ENCODE results near the gene RALGPS2. TPM values are rescaled to one million over a fixed set of nuclear protein-coding genes. Genes with fewer than 3 reads are reported as not detected.

The RALGPS2 gene
- total and polyA plus RNA-seq, 2 donors (not counting 1 experiment from before 2014, with no cell fraction given), result 59.6 to 251 TPM

DNA sequence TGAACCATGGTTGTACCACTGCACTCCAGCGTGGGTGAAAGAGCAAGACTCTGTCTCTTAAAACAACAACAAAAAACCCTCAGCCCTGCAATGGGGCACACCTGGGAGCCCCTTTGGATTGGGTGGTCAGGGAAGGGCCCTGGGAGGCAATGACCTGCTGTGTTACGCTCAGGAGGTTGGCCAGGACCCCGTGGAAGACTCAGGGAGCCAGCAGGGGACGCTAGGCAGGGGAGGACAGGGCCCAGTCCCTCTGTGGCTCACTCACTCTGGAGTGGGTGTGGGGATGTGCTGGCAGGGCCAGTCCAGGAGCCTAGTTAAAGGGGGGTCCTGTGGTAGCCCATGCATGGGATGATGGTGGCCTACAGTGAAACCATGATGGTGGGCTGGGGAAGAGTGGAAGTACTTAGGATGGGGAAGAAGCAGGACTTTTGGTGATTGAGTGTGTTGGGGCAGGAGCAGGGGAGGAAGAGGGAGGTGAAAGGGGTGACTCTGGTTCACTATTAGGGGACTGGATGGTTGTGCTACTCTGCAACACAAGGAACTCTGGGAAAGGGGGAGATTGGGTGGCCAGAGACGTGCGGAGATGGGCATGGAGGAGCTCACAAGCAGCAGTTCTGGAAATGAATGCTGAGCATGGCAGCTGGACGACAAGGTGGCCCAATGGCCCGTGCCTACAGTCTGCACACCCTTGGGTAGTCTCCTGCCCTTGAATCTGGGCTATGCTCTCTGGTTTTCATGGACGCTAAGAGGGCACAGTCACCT lies 244.4 kb downstream of the RALGPS2 start:
- CTCF ChIA-PET, result no interaction called here
- DNase-seq (no peak), ATAC-seq (ENCODE audit: low read depth) (no peak)
- intact Hi-C loops (cut with micrococcal nuclease), result no loop called here
- Mint-ChIP-seq H3K4me3 (no peak overlapping the region), H3K4me1 (no peaks in the 10 kb centered on the region), H3K9me3 (ENCODE audit: insufficient read depth) (peaks cover 2% of the 10 kb centered on the region), H3K27me3 (peaks cover 2% of the 10 kb centered on the region), H3K27ac (no peak overlapping the region)
- Histone ChIP-seq H3K4me2 (replicated peaks; ENCODE audit: low read depth, low read length, poor library complexity, severe bottlenecking) (no peak overlapping the region), H4K20me1 (ENCODE audit: control insufficient read depth, insufficient read depth, low read length, poor library complexity, severe bottlenecking) (no peaks in the 10 kb centered on the region), H3K9ac (ENCODE audit: low read length) (no peak overlapping the region), H3K36me3 (replicated peaks in 1 of 2; ENCODE audit: control extremely low read depth in 1 of 2, control insufficient read depth in 1 of 2, extremely low read depth in 1 of 2, insufficient read depth in 2 of 2, low read length in 1 of 2) (no peaks in the 10 kb centered on the region), H3K9me3 (ENCODE audit: control extremely low read depth in 1 of 3, control insufficient read depth in 2 of 3, insufficient read depth in 1 of 3, low read length in 2 of 3) (no peaks in the 10 kb centered on the region), H3K27me3 (replicated peaks in 1 of 4; ENCODE audit: control extremely low read depth in 1 of 4, control insufficient read depth in 3 of 4, insufficient read depth in 4 of 4, low read length in 3 of 4) (peaks cover 0 to 3% (median 2%) of the 10 kb centered on the region in 4 experiments), H3K27ac (ENCODE audit: low read length in 2 of 2) (no peak overlapping the region), H3K4me1 (ENCODE audit: control insufficient read depth in 2 of 2, insufficient read depth in 2 of 2, low read length in 2 of 2) (peaks cover 0 to 3% of the 10 kb centered on the region in 2 donors), H2AFZ (ENCODE audit: insufficient read depth, low read depth, low read length, poor library complexity, severe bottlenecking) (no peak overlapping the region), H3K79me2 (ENCODE audit: control insufficient read depth, insufficient read depth, low read length) (no peaks in the 10 kb centered on the region), H3K4me3 (ENCODE audit: control extremely low read depth in 1 of 5, extremely low read depth in 1 of 5, insufficient read depth in 1 of 5, low read depth in 2 of 5, low read length in 4 of 5) (no peak overlapping the region)
- TF ChIP-seq, protein P1, sequence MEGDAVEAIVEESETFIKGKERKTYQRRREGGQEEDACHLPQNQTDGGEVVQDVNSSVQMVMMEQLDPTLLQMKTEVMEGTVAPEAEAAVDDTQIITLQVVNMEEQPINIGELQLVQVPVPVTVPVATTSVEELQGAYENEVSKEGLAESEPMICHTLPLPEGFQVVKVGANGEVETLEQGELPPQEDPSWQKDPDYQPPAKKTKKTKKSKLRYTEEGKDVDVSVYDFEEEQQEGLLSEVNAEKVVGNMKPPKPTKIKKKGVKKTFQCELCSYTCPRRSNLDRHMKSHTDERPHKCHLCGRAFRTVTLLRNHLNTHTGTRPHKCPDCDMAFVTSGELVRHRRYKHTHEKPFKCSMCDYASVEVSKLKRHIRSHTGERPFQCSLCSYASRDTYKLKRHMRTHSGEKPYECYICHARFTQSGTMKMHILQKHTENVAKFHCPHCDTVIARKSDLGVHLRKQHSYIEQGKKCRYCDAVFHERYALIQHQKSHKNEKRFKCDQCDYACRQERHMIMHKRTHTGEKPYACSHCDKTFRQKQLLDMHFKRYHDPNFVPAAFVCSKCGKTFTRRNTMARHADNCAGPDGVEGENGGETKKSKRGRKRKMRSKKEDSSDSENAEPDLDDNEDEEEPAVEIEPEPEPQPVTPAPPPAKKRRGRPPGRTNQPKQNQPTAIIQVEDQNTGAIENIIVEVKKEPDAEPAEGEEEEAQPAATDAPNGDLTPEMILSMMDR (IDR thresholded peaks at IDR 0.05), result no peak
- TF ChIP-seq EZH2 (IDR thresholded peaks at IDR 0.05; ENCODE audit: borderline replicate concordance, insufficient read depth, low read depth, low read length, poor library complexity, severe bottlenecking), result no peak
- 97% methylated on average over 6 of the region's 9 CpGs for WGBS (ENCODE audit: insufficient coverage)
- POLR2A ChIA-PET, result no interaction called here

DNA sequence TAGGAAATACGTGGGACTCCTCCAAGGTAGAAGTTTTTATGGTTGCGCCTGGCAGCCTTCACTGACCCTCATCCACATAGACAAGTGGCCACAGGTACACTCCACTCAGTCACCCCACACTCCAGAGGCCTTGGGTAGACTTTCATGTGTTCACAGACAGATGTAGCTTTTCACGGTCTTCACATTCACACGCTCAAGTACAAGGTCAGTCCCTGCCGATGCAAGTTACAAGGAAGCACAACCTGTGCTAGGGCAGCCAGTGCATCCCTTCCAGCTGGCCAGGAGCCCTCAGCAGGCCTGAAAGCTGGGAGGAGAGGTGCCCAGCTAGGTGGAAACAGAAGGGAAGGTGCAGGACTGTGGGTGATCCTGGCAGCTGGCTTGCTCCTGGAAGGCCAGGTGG lies 245.1 kb downstream of the RALGPS2 start:
- WGBS (ENCODE audit: insufficient coverage), result 80% methylated on average over 5 of the region's 5 CpGs
- no peaks in the 10 kb centered on the region for H4K20me1 ChIP-seq (ENCODE audit: control insufficient read depth, insufficient read depth, low read length, poor library complexity, severe bottlenecking)
- no peak overlapping the region for H3K4me3 ChIP-seq (ENCODE audit: control extremely low read depth in 1 of 5, extremely low read depth in 1 of 5, insufficient read depth in 1 of 5, low read depth in 2 of 5, low read length in 4 of 5)
- DNase-seq (no peak), ATAC-seq (ENCODE audit: low read depth) (no peak)
- ChIA-PET POLR2A (no interaction called here), CTCF (no interaction called here)
- peaks cover 0 to 3% (median 2%) of the 10 kb centered on the region in 4 experiments for H3K27me3 ChIP-seq (replicated peaks in 1 of 4; ENCODE audit: control extremely low read depth in 1 of 4, control insufficient read depth in 3 of 4, insufficient read depth in 4 of 4, low read length in 3 of 4)
- Mint-ChIP-seq H3K4me3 (no peak overlapping the region), H3K27me3 (peaks cover 2% of the 10 kb centered on the region), H3K9me3 (ENCODE audit: insufficient read depth) (no peaks in the 10 kb centered on the region), H3K4me1 (no peaks in the 10 kb centered on the region), H3K27ac (no peak overlapping the region)
- intact Hi-C loops (cut with micrococcal nuclease), result no loop called here
- TF ChIP-seq, protein P1 (IDR thresholded peaks at IDR 0.05), result no peak
- TF ChIP-seq EZH2 (IDR thresholded peaks at IDR 0.05; ENCODE audit: borderline replicate concordance, insufficient read depth, low read depth, low read length, poor library complexity, severe bottlenecking), result no peak
- H2AFZ ChIP-seq (ENCODE audit: insufficient read depth, low read depth, low read length, poor library complexity, severe bottlenecking), result no peak overlapping the region
- no peaks in the 10 kb centered on the region for H3K36me3 ChIP-seq (replicated peaks in 1 of 2; ENCODE audit: control extremely low read depth in 1 of 2, control insufficient read depth in 1 of 2, extremely low read depth in 1 of 2, insufficient read depth in 2 of 2, low read length in 1 of 2)
- H3K4me2 ChIP-seq (replicated peaks; ENCODE audit: low read depth, low read length, poor library complexity, severe bottlenecking), result no peak overlapping the region
- H3K9ac ChIP-seq (ENCODE audit: low read length), result no peak overlapping the region
- H3K27ac ChIP-seq (ENCODE audit: low read length in 2 of 2), result no peak overlapping the region
- no peaks in the 10 kb centered on the region for H3K79me2 ChIP-seq (ENCODE audit: control insufficient read depth, insufficient read depth, low read length)
- H3K4me1 ChIP-seq (ENCODE audit: control insufficient read depth in 2 of 2, insufficient read depth in 2 of 2, low read length in 2 of 2), result peaks cover 0 to 3% of the 10 kb centered on the region in 2 donors
- H3K9me3 ChIP-seq (ENCODE audit: control extremely low read depth in 1 of 3, control insufficient read depth in 2 of 3, insufficient read depth in 1 of 3, low read length in 2 of 3), result peaks cover 0 to 3% (median 0%) of the 10 kb centered on the region in 3 donors

Measured in B cell (primary cell).